Measurements from ENCODE around the gene EMD.
A peak's percentile ranks its signal among the peaks of the same experiment; 100 is the strongest.
"Not testable (repeated sequence)": the region's sequence is repeated elsewhere in the genome, so short reads cannot be mapped to it uniquely, and the experiment has no call there.

Gene EMD

DNA sequence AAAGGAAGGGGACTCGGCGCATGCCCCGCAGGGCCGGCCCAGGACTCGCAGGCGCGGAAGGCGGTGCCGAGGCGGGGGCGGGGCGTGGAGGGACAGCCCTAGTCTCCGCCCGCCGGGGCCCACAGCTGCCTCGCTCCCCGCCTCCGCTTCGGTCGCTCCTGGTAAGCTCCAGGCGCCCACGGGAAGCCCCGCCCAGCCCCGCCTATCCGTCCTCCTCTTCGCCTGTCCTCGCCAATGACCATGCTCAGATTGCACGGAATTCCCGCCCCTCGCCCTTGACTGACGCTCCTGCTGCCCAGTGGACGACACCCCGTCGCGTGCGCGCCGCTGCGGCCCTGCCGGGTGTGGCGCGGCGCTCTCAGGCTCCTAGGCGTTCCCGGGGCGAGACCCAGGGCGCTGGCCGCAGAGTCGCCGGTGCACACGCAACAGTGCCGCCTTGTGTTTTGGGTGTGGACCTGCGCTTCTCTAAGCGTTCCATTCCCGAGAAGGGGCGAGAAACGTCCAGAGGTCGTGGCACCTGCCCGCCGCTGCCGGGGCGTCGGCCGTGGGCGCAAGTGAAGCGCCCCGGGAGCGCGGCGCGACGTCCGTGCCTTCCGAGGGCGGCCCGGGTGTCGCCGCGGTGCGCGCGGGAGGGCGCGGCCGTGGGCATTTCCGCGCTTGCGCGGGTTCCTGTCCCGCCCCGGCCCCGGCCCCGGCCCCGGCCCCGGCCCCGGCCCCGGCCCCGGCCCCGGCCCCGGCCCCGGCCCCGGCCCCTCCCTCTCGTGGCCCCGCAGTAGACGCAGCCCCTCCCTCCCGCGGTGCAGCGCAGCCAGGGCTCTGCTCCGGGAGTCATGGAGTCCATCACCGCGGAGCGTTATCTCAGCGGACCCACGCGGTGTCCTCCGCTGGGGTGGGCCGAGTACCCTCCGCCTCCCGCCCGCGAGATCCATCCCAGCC is 11.0 kb downstream of the EMD start:
- not testable (repeated sequence) for DNase-seq (ENCODE audit: low read depth in 1 of 2, low spot score in 1 of 2)

DNA sequence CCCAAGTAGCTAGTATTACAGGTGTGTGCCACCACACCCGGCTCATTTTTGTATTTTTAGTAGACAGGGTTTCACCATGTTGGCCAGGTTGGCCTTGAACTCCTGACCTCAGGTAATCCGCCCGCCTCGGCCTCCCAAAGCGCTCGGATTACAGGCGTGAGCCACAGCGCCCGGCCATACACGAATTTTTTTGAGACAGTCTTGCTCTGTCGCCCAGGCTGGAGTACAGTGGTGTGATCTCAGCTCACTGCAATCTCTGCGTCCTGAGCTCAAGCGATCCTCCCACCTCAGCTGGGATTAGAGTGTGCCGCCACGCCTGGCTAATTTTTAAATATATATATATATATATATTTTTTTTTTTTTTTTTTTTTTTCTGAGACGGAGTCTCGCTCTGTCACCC is 17.3 kb downstream of the EMD start:
- DNase-seq (ENCODE audit: low read depth in 1 of 2, low spot score in 1 of 2), result not testable (repeated sequence)

DNA sequence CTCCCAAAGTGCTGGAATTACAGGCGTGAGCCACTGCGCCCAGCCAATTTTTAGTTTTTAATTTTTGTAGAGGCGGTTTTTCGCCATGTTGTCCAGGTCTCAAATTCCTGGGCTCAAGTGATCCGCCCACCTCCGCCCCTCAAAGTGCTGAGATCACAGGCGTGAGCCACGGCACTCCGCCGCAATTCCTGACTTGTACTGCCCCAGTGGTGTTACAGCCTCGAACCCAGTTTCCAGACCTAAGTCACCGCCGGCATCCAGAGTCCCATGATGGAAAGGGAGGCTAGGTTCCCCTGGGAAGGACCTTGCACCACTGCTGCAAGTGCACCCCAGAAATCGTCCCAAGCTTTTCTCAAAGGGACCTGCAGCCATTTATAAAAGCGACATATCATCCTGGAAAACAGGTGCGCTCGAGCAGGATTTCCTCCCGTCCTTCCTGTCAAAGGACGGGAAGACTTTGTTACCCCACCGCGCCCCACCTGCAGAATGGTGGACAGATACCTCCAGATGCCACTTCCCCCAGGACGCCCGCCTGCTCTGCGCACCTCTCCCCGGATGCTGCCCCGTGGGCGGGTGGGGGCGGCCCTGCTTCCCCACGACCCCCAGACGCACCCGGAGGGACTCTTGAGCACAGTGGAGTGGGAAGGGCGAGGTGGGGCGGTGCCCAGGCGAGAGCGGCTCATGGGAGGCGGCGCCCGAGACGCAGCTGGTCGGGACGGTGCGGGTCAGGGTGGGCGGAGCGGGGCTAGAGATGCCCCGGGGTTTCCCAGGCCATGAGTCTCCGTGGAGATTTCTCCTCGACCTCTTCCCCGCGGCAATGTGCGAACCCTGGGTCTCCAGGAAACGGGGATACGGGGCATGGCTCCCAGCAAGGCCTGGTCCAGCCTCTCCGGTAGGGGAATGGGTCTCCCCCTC is 18.1 kb downstream of the EMD start:
- no peak for DNase-seq (ENCODE audit: low read depth in 1 of 2, low spot score in 1 of 2)

DNA sequence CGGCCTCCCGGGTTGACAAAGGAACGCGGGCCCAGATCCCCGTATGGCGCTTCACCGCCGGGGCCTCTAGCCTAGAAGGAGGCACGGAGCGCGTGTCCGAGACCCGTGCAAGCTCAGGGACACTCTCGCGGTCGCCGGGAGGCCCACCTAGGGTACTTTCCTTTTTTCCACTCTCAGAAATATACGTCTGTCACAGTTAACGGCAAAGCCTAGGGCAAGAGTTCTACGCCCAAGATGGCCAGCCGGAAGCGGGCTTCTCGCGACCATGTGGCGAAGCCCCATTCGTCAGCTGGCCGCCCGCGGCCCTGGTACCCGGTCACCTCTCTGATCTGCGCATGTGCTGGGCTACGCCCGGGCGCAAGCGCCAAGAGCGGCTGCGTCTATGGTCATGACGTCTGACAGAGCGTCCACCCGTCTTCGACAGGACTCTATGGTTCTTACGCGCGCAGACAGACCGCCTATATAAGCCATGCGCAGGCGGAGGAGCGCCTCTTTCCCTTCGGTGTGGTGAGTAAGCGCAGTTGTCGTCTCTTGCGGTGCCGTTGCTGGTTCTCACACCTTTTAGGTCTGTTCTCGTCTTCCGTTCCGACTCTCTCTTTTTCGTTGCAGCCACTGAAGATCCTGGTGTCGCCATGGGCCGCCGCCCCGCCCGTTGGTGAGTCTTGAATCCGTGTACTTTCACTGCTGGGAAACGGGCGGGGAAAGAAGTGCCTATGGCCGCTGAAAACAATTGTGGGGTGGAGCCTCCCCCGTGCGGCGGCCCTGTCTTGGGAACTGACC is 19.0 kb downstream of the EMD start, which contains the start of gene RPL10:
RPL10 (plus strand) TSS at position 490 of the 780 bp plus-strand sequence; CDS start at position 633, 143 bp downstream.
- DNase-seq (ENCODE audit: low read depth in 1 of 2, low spot score in 1 of 2), result peak; percentile 68 to 82

DNA sequence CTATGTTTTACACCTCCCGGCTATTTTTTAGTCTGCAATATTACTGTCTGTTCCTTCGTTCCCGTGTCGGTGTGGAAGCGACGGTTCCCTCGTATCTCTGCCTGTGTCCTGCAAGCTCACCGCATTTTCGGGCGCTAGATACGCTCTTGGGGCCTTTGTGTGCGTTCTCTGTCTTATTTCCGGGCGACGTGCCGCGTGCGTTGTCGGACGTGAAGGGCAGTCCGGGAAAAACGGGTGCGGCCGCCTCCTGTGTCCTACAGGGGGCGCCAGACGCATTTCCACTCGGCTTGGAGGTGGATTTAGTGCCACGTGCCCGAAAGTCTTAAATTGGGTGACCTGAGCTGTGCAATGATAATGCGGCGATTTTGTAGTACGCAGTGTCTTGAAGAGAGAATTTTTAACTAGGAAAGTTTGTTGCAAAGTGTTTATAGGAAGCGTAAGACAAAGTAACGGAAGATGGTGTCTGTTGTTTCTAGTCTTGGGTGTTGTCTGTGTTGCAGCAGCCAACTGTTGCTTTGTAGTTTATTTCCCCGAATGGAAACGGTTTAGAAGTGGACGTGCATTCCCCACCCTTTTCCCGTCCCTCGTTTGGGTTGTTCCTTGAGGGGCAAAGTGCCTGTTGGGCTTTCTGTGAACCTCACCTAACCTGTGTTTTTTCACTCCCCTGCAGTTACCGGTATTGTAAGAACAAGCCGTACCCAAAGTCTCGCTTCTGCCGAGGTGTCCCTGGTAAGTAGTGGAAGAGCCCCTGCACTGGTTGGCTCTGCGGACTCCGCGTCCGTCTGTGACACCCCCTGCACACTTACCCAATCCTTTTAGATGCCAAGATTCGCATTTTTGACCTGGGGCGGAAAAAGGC is 19.8 kb downstream of the EMD start:
- peak; percentile 62 to 73 for DNase-seq (ENCODE audit: low read depth in 1 of 2, low spot score in 1 of 2)

DNA sequence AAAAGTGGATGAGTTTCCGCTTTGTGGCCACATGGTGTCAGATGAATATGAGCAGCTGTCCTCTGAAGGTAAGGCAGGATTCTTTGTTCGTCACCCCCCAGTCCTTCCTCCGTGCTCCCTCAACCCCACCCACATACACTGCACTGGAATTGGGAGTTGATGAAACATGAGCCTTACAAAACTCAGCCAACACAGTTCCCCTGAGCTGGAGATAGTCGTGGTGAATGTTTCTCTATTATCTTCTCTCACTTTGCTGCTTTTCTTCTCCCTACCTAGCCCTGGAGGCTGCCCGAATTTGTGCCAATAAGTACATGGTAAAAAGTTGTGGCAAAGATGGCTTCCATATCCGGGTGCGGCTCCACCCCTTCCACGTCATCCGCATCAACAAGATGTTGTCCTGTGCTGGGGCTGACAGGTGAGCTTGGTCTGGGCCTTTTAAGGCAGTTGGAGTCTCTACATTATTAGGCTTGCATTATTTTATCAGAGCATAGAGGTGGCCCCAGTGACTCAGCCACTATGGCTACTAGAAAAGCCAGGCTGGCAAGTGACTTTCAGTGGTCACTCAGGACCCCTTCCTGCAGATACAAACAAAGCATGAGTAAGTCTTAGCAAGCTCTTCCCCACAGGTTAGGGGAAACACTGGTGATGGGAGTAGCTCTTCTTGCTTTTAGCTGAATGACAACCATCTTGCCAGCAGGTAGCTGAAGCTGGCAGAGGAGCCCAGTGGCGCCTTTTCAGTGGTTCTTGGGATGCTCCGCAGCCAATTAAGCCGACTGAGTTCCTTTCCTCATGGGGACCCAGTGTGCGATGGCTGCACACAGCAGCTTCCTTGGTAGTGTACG is 20.7 kb downstream of the EMD start:
- DNase-seq (ENCODE audit: low read depth in 1 of 2, low spot score in 1 of 2), result no peak

DNA sequence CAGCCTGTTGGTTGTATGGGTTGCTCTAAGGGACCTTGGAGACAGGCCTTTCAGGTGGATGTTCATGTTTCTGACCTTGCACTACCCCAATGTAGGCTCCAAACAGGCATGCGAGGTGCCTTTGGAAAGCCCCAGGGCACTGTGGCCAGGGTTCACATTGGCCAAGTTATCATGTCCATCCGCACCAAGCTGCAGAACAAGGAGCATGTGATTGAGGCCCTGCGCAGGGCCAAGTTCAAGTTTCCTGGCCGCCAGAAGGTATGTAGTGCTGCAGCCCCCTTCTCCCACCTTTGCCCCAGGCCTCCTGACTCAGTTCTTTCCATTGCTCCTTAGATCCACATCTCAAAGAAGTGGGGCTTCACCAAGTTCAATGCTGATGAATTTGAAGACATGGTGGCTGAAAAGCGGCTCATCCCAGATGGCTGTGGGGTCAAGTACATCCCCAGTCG is 21.3 kb downstream of the EMD start:
- DNase-seq (ENCODE audit: low read depth in 1 of 2, low spot score in 1 of 2), result not testable (repeated sequence)

DNA sequence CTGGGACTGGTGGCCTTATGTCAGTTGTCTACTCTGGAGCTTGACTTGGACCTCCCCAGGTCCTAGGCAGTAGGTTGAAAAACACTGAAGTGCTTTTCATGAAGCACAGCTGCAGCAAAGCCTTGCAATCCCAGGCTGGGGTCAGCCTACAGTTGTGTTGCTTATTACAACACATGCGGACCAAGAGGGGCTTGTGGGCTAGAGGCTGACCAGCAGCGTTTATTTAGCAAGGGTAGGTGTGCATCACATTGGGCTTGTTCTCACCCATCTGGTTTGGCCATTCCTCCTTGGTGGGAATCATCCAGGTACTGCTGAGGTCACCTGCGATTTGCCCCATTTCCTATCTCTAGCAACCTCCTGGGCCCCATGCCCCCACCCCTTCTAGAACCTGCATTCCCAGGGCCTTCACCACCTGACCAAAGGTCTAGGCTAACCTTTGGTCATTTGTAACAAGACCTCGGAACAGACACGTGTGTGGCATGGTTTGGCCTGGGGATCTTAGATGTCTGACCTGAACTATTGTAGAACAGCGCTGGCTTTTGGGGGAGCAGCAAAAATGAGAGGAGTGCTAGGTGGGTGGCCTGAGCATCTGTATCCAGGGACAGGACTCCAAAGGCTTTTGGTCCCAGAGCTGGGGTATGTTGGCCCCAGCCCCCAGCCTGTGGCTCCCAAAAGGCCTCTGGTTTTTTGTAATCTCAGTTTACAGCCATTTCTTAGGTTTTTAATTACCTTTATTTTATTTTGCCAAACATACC is 22.1 kb downstream of the EMD start:
- no peak for DNase-seq (ENCODE audit: low read depth in 1 of 2, low spot score in 1 of 2)

DNA sequence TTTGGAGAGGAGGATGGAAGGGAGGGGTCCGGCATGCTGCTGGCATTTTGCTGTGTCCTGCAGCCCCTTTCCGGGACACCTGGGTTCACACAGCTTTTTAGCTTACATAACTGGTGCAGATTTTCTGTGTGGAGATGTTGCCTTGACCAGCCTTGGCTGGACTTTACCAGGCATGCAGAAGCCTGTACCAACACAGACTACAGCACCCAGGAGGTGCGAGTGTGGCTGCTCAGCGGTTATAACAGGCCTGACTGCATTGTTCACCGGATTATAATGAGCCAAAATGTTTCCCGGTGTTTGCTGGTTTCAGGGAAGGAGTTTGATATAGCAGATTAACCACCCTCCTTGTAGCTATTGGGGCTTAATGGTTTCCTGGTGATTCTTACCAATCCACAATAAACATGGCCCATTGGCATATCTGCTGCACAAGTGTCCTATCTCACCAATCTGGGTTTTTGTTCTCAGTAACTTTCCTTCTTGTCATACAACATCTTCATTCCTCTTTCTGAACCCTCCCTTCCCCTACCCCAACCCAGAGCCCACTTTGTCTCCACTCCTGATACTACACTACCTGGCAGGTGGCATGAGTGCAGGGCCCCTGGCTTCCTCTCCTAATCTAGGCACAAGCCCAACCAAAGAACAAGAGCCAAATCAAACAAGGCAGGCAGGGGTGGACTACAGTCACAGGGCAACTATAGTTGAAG is 23.0 kb downstream of the EMD start:
- DNase-seq (ENCODE audit: low read depth in 1 of 2, low spot score in 1 of 2), result no peak

DNA sequence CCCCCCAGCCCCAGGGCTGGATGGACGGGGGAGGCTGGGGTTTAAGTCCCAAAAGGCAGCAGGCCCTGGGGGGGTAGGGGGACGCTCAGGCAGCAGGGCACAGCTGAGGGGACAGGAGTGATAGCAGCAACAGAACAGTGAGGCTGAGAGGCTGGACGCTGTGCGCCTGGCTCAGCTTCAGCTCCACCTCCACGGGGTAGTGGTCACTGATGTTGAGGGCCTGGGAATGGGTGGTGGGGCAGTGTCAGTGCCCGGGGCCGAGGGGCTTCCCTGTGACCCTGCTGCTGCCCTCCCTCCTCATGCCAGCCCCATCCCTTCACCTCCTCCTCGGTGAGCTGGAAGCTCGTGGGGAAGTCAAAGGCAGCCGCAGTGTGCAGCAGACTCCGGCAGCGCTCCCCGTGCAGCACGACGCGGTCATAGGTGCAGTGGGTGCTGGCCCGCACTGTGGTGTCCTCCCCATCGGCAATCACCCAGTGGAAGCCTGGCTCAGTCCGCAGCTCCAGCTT is 23.6 kb downstream of the EMD start:
- no peak for DNase-seq (ENCODE audit: low read depth in 1 of 2, low spot score in 1 of 2)

DNA sequence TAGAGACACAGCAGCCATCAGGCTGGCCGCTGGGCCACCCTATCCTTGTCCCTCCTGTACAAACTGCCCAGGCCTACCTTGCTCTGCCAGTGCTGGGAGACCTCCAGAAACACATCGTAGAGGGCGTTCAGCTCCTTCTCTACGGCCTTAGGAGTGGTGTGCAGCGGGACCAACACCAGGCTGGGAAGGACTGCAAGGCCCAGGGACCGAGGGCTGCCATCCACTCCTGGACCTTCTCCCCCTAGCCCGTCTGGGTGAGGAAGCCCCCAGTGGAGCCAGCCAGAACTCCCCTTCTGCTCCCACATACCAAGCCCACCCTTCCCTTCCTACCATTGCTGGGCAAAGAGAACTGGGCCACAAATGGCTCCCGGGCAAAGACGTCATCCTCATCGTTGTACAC is 24.1 kb downstream of the EMD start:
- no peak for DNase-seq (ENCODE audit: low read depth in 1 of 2, low spot score in 1 of 2)

DNA sequence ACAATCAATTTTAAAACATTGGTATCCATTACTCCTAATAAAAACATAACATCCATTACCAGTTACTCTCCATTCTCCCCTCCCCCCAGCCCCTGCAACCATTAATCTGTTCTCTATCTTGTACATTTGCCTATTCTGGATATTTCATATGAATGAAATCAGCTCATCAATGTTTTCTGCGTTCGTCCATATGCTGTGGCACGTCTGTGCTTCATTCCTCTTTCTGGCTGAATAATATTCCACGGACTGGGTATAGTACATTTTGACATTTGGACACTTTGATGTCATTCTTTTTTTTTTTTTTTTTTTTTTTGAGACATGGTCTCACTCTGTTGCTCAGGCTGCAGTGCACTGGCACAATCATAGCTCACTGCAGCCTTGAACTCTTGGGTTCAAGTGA is 24.8 kb downstream of the EMD start:
- no peak for DNase-seq (ENCODE audit: low read depth in 1 of 2, low spot score in 1 of 2)

DNA sequence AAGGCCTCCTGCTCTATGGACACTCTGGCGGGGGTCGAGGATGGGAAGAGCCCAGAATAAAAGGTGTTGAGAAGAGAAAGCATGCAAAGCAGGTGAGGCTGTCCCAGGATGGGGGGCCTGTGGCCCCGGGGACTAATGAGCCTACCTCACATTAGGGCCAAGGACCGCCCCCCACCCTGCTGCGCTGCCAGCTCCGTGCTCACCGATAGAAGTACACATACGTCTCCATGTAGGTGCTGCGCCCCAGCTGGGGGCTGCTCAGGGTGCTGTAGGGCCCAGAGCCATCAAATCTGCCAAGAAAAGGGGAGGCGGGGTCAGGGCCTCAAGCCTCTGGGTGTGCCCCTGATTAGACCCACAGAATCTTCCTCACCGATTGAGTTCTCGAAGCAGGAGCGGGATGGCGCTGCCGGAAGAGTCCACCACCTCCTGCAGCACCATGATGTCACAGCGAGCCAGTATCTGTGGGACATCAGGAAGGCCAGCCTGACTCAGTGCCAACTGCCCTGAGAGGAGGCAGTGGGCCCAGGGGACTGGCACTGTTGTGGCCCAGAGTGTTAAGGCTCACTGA is 25.6 kb downstream of the EMD start:
- DNase-seq (ENCODE audit: low read depth in 1 of 2, low spot score in 1 of 2), result no peak

DNA sequence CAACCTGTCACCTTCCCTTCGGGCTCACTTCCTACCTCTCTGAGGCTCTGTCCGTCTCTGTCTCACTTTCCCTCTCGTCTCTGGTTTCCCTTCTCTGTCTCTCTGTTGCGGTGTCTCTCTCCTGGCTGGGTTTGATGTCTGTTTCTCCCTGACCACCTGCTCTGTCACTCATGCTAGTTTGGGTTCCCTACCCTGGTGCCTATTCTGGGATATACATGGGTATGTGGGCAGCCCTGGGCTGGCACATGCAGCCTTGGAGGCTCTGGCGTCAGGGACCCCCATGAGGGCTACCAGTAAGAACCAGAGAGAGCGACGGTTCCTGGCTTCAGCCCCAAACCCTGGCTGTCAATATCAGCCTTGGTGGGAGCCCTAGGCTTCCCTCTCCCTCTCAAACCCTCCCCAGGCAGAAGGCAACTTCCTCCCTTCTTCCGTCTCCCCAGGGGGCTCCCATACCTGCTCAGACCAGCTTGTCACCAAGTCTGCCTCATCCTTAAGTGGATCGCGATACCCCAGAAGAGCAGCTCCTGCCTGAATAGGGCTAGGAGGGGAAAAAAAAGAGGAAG is 29.6 kb downstream of the EMD start:
- no peak for DNase-seq (ENCODE audit: low read depth in 1 of 2, low spot score in 1 of 2)

DNA sequence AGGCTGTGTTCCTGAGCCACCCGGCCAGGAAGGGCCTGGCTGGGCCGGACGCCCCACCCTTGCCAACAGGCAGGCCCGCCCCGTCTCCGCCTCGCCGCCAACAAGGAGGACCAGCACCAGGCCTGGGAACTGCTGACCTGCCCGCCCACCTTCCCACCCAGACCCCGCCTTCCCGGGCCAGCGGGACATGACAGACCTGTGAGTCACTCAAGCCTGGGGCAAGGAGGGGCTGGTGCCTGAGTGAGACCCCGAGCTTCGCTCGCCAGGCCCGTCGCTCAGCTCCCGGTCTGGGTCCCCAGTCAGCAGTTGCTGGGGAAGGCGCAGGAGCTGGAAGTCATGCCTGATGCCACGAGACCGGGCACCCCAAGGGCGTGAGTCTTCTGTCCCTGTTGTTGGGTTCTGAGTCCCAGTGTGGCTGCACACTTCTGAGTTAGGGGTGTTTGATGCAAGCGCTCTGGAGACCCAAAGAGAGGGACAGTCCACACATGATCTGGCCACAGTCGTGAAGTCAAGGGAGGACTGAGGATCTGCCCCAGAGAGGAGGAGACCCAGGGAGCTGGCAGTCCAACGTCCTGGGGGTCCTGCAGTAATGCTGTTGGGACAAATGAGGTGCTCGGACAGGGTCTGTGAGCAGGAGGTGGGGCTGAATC is 30.3 kb downstream of the EMD start, which contains the start of gene DNASE1L1:
DNASE1L1 (minus strand) TSS at position 33 of the 650 bp plus-strand sequence. CDS start 3,686 bp downstream, outside the sequence.
- no peak for DNase-seq (ENCODE audit: low read depth in 1 of 2, low spot score in 1 of 2)

DNA sequence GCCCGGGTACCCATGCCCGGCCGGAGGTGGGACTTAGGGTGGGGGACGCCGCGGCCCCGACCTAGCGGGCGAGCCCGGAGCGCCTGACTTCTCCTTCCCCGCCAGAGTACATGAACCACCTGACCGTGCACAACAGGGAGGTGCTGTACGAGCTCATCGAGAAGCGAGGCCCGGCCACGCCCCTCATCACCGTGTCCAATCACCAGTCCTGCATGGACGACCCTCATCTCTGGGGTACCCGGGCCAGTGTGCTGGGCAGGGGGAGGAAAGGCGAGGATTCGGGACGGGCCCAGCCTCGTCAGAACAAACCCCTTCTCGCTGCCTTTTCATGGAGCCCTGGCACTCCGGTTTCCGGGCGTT is 32.9 kb downstream of the EMD start:
- DNase-seq (ENCODE audit: low read depth in 1 of 2, low spot score in 1 of 2), result no peak
